ENCODE measurements around the gene DSTN. TPM values are rescaled to one million over a fixed set of nuclear protein-coding genes. Genes with fewer than 3 reads are reported as not detected.

The DSTN gene
- total and polyA plus RNA-seq, 2 donors (not counting 3 experiments of a cell fraction or from before 2014, with no cell fraction given) = 66.1 to 300 TPM

GRCh38 chr20:17640146-17640874 lies 70.4 kb downstream of the DSTN start:
- no peaks in the 10 kb centered on the region for H4K20me1 ChIP-seq (replicated peaks; ENCODE audit: control insufficient read depth, extremely low read depth, insufficient read depth, low read length)

More at GRCh38 chr20:17640146-17640874, 70.4 kb downstream of the DSTN start:
- Histone ChIP-seq H3K9me1 (replicated peaks; ENCODE audit: control insufficient read depth, extremely low read depth, insufficient read depth, low read length) (no peaks in the 10 kb centered on the region), H3K79me2 (ENCODE audit: control insufficient read depth, insufficient read depth, low read length) (peaks cover 19% of the 10 kb centered on the region), H3K27me3 (ENCODE audit: control insufficient read depth in 2 of 2, insufficient read depth in 2 of 2, low read length in 2 of 2) (no peaks in the 10 kb centered on the region), H3K4me1 (ENCODE audit: control insufficient read depth, extremely low read depth, insufficient read depth, low read length) (peaks cover 3% of the 10 kb centered on the region), H3K4me2 (ENCODE audit: insufficient read depth, low read length) (no peak overlapping the region), H3K9ac (replicated peaks; ENCODE audit: extremely low read depth, insufficient read depth, low read length) (no peak overlapping the region), H3K9me3 (replicated peaks; ENCODE audit: control insufficient read depth, insufficient read depth, low read length) (no peaks in the 10 kb centered on the region), H3K27ac (ENCODE audit: insufficient read depth, low read depth, low read length) (no peak overlapping the region), H3K36me3 (ENCODE audit: control insufficient read depth in 2 of 2, extremely low read depth in 1 of 2, insufficient read depth in 2 of 2, low read length in 2 of 2) (peaks cover 14 to 72% of the 10 kb centered on the region in 2 experiments), H3K4me3 (replicated peaks in 1 of 3; ENCODE audit: insufficient read depth in 1 of 3, low read depth in 1 of 3, low read length in 3 of 3) (no peak overlapping the region), H2AFZ (ENCODE audit: low read depth, low read length) (no peak overlapping the region)
- no TSS peak for BruUV-seq (replicated peaks)
- intact Hi-C loops (cut with micrococcal nuclease) = no loop called here
- TF ChIP-seq GATA2 (IDR thresholded peaks at IDR 0.05; ENCODE audit: insufficient read depth, insufficient read length, low read depth, low read length) = no peak
- no peak for TF ChIP-seq POLR2AphosphoS5 (IDR thresholded peaks at IDR 0.05; ENCODE audit: insufficient read depth, low read depth, low read length)
- TF ChIP-seq POLR2A (IDR thresholded peaks at IDR 0.05; ENCODE audit: low read depth, low read length) = no peak
- no peak for TF ChIP-seq MAX (IDR thresholded peaks at IDR 0.05; ENCODE audit: insufficient read depth, insufficient read length)
- TF ChIP-seq JUN (IDR thresholded peaks at IDR 0.05; ENCODE audit: borderline replicate concordance, insufficient read depth, insufficient read length, low read depth) = no peak
- TF ChIP-seq FOS (IDR thresholded peaks at IDR 0.05; ENCODE audit: borderline replicate concordance, insufficient read depth, low read length) = no peak
- no peak for TF ChIP-seq EZH2 (IDR thresholded peaks at IDR 0.05; ENCODE audit: borderline replicate concordance, low read depth, low read length, severe bottlenecking)
- TF ChIP-seq, protein P1, sequence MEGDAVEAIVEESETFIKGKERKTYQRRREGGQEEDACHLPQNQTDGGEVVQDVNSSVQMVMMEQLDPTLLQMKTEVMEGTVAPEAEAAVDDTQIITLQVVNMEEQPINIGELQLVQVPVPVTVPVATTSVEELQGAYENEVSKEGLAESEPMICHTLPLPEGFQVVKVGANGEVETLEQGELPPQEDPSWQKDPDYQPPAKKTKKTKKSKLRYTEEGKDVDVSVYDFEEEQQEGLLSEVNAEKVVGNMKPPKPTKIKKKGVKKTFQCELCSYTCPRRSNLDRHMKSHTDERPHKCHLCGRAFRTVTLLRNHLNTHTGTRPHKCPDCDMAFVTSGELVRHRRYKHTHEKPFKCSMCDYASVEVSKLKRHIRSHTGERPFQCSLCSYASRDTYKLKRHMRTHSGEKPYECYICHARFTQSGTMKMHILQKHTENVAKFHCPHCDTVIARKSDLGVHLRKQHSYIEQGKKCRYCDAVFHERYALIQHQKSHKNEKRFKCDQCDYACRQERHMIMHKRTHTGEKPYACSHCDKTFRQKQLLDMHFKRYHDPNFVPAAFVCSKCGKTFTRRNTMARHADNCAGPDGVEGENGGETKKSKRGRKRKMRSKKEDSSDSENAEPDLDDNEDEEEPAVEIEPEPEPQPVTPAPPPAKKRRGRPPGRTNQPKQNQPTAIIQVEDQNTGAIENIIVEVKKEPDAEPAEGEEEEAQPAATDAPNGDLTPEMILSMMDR (IDR thresholded peaks at IDR 0.05; ENCODE audit: extremely low read depth in 1 of 2, insufficient read depth in 1 of 2, low read depth in 1 of 2, low read length in 2 of 2) = no peak
- TF ChIP-seq MYC (IDR thresholded peaks at IDR 0.05; ENCODE audit: low read depth, low read length) = no peak
- DNase-seq (ENCODE audit: low read depth, low spot score) (no peak), FAIRE-seq (no peak)
- ChIA-PET POLR2A (no interaction called here), CTCF (no interaction called here)
- dilution Hi-C loops (cut with MboI; ENCODE audit: extremely low pct_ligation_motif_present, low sequenced_read_pairs) = no loop called here

Measured in endothelial cell of umbilical vein (primary cell).